Testis (tissue), 2 donors: ENCODE results near the gene SCGB1D1.

Experiments used
- POLR2A ChIP-seq: fragments of 450-650 bp; IDR thresholded peaks from one replicate; pipeline ENCODE4 v1.6.1; 2017; ENCODE audit warnings: antibody characterized with exemption, mild to moderate bottlenecking, moderate library complexity
- TF ChIP-seq, protein P1 (sequence below), 3 experiments: fragments of 450-650 bp in 2 of 3; fragments of 200-600 bp in 1 of 3; sonication (generic) in 1 of 3; IDR thresholded peaks; one replicate each; pipeline ENCODE4 v1.5.1; 2016 to 2019; ENCODE audit warnings: antibody characterized with exemption in 3 of 3, mild to moderate bottlenecking in 2 of 3, moderate library complexity in 1 of 3

DNA sequence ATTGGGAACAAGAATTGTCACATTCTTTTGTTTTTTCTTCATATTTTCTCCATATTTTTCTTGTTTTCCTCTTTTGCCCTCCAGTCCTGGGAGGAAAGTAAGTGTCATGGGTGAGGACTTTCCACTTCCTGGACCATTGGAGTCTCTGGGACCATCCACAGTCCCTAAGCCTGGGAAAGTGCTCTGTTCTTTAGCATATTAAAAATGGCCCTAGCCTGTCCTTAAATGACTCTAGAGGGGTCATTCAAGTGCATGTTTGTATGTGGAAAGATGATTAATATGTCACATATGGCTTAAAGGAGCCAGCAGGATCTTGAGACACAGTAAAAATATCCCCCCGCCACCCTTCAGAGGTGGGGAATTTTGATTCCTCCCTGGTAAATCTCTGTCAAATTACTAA, 20.1 kb upstream of the SCGB1D1 start:
- no peak for TF ChIP-seq POLR2A
- TF ChIP-seq, protein P1, sequence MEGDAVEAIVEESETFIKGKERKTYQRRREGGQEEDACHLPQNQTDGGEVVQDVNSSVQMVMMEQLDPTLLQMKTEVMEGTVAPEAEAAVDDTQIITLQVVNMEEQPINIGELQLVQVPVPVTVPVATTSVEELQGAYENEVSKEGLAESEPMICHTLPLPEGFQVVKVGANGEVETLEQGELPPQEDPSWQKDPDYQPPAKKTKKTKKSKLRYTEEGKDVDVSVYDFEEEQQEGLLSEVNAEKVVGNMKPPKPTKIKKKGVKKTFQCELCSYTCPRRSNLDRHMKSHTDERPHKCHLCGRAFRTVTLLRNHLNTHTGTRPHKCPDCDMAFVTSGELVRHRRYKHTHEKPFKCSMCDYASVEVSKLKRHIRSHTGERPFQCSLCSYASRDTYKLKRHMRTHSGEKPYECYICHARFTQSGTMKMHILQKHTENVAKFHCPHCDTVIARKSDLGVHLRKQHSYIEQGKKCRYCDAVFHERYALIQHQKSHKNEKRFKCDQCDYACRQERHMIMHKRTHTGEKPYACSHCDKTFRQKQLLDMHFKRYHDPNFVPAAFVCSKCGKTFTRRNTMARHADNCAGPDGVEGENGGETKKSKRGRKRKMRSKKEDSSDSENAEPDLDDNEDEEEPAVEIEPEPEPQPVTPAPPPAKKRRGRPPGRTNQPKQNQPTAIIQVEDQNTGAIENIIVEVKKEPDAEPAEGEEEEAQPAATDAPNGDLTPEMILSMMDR (IDR thresholded peaks at IDR 0.05) = no peak
